ENCODE results near the gene ABHD1.

- TF ChIP-seq CTCF (IDR thresholded peaks at IDR 0.05) (no peak), EP300 (IDR thresholded peaks at IDR 0.05) (no peak)
Measured at GRCh38 chr2:27086724-27087593, 36.7 kb upstream of the ABHD1 start, which contains the start of gene KHK.

All from sigmoid colon (tissue), 4 donors.